NCI-H1048 (cell line): Measurements from ENCODE around the gene USH1C.

Source experiments
- DNase-seq: peaks from one replicate; lab custom pipeline; 2025; lab: John Stamatoyannopoulos, UW

Gene USH1C

DNA sequence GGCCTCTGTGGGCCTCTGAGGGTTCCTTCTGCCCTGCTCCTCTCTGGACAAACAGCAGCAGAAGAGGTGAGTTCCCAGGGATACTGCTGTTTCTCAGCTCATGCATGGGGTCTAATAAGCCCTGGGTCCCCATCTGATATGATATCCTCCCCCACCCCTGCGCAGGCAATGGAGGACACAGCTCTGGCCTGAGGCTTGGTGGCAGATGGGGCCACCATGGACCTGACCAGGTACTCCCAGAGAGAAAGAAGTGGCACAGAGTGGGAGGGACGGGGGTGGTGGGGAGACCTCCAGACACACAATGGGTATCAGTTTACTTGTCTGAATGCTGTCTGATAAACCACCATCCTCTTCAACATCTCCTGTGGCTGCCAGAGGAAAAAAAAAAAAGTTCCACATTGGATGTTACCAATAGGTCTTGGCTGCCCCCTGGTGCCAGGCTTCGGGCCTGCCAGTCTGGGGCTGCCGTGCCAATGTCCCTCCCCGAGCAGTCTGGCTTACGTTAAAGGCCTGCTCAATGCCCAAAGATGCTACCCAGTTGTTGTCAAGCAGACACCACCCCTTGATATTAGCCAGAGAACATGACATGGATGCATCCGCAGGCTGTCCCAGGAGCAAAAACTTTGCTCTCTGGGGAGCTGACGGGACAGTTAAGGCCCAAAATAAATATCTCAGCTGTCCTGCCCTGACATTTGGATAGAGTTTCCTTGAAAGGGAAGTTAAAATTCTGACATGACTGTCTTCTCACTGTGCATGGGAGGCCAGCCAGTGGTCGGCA is 39.7 kb downstream of the USH1C start:
- DNase-seq: peak; percentile 25

DNA sequence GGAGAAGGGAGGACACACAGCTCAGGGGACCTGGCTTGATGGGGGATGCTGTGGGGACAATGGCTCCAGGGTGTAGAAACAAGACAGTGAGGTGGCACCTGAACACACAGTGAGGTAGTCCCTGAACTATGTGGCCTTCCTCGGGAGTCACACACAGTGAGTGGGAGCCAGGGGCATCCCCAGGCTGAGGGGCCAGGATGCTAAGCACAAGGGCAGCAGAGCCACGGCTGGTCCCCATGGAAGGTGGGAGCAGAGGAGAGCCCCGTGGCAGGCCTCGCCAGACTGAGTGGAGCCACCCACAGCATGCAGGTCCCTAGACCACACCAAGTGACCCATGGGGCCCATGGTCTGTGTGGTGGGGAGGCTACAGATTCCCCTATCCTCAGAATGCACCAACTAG is 41.6 kb downstream of the USH1C start:
- DNase-seq: no peak

DNA sequence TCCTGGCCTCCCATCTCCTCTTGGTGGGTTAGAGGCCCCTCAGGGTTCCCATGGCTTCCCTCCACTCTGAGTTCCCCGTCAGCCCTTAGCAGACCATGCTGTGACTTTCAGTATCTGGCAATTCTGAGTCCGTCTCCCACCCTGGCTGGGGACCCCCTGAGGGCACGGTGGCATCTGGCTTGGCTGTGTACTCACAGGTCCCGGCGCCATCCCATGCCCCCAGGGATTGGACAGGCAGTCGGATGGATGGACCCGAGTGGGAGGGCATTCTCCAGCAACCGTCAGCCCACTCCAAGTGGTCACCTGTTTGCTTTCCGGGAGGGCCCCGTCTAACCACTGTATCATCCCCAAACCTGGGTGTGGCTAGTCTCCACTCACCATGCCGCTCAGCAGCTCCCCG is 43.5 kb downstream of the USH1C start:
- no peak for DNase-seq

DNA sequence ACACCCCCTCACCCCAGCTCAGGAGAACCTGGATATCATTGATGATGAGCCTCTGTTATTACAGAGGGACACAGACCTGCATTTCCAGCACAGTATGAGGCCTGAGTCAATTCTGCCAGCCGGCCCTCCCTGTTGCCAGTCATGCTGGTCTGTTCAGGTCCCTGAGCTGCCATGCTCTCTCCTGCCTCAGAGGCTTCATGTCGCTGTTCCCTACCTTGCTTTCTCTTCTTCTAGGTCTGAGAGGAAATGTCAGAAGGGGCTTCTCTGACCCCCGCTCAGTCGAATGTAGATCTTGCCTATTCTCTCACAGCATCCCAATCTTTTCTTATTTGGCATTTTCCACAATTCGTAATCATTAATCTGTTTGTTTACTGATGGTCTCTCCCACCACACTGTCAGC is 45.7 kb downstream of the USH1C start:
- DNase-seq: no peak

DNA sequence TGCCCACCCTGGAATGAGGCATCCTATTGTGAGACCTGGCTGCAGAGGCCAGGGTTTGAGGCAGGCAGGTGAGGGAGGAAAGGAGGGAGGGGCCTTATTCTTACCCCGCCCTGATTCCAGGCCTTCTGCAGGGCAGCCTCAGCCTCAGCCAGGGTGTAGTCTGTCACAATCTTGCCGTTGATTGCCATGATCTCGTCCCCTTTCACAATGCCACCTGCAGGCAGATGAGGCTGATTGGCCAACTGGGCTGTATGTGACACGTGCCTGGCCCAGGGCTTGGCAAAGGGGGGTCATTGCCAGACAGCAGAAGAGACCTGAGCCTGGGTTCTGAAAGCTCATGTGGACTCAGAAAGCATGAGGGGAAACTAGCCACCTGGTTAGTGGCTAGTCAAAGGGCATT is 46.2 kb downstream of the USH1C start:
- DNase-seq: no peak

DNA sequence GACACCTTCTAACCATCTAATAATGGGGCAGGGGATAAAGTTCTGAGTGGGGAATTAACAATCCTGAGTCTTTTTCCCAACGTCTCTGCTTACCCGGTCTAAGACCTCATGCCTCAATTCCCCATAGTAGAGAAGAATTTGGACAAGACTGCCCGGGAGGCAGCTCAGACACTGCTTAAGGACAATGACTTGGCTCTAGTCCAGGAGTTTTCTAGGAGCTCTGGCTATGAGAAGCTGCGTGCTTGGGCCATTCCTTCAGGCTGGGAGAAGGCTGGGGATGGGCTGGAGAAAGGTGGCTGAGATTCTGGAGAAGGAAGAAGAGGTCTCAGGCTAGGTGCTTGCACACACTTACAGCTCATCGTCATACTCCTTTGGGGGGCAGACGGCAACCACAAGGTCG is 47.8 kb downstream of the USH1C start:
- DNase-seq: no peak

DNA sequence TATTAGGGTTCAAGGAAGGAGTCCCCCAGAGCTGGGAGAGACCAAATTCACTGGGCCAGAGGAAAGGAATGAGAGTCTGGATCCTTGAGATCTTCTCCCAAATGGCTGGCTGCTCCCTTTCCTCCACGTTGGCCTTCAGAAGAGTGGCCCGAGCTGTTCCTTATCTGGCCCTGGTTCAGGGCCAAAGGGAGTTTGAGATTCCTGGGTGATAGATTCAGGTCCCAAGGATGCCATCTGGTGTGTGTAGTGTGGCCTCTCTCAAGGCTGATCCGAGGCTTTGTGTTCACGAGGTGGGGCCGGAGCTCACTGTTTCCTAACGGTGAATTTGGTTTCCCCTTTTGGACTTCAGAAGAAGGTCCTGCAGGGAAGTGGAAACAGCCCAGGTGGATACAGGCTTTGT is 50.2 kb downstream of the USH1C start:
- DNase-seq: no peak

DNA sequence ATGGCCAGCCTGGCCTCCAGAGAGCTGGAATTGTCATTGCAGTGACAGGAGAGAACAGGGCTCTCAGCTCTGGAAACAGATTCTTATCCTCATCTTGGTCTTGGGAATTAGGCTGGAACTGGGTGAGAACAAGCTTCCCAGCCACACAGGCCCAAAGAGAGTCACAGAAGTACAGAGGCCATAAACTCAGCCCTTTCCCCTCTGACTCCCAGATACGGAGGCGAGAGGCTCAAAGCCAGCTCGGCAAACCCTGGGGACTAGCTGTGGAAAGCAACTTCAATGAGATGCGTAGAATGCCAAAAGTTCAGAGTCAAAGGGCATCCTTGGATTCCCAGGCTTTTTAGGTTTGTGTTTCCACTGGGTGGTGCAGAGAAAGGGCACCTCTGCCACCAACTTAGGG is 53.3 kb downstream of the USH1C start:
- DNase-seq: no peak

DNA sequence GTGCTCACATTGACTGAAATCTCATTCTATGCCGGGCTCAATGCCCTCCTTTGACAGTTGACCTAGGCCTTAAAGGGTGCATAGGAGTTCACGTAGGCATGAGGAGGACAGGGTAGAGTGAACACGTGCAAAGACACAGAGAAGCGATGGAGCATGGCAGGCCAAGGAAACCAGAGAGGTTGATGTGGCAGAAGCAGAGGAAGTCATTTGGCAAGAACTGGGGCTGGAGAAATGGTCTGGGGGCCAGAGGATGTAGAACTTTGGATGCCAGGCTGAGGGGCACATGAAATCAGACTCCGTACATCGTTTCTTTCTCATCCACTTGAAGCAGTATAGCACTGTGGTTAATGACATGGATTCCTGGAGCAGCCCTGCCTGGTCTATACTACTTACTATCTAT is 54.0 kb downstream of the USH1C start:
- DNase-seq: no peak

DNA sequence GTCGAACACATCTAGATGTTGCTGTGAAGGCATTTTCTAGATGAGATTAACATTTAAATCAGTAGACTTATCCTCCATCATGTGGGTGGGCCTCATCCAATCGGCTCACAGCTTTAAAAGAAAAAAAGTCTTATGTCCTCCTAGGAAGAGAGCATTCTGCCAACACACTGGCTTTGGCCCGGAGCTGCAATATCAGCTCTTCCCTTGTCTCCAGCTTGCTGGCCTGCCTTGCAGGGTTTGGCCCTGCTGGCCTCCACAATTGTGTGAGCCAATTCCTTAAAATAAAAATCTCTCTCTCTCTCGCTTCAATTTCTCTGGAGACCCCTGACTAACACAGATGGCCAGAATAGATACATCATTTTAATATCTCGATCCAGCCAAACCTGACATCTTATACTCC is 54.5 kb downstream of the USH1C start:
- no peak for DNase-seq

DNA sequence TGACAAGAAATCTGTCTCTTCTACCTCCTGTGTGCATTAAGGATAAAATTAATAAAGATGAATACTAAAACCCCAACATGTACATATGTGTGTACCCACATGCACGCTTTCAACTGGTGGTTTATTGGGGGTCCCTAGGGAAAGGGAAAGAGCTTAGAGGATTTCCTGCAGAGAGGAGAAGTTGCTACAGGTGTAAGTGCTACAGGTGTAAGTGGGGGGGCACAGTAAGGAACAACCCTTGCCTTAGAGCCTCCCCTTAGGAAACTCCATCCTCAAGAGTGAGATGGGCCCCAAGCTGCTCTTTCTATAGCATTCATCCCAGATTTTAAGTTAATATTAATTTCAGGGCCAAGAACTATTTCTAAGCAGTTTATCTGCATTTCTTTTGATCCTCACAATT is 55.7 kb downstream of the USH1C start:
- no peak for DNase-seq

DNA sequence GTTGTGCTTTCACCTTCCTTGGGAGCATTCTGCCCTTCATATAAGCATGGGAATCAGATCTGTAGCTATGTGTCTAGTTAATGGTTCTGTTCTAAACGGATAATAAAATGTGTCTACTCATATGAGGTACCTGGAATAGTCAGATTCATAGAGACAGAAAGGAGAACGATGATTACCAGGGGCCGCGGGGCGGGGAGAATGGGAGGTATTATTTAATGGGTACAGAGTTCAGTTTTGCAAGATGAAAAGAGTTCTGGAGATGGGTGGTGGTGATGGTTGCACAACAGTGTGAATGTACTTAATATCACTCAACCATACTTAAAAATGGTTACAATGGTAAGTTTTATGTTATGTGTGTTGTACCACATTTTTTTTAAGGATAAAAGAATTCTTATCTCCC is 57.6 kb downstream of the USH1C start:
- no peak for DNase-seq

DNA sequence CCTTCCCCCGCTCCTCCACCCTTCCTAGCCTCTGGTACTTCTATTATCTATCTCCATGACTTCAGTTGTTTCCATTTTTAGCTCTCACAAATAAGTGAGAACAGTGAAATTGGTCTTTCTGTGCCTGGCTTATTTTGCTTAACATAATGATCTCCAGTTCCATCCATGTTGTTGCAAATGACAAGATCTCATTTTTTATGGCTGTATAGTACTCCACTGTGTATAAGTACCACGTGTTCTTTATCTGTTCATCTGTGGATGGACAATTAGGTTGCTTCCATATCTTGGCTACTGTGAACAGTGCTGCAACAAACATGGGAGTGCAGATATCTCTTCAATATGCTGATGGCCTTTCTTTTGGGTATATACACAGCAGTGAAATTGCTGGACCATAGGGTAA is 60.7 kb downstream of the USH1C start:
- no peak for DNase-seq

DNA sequence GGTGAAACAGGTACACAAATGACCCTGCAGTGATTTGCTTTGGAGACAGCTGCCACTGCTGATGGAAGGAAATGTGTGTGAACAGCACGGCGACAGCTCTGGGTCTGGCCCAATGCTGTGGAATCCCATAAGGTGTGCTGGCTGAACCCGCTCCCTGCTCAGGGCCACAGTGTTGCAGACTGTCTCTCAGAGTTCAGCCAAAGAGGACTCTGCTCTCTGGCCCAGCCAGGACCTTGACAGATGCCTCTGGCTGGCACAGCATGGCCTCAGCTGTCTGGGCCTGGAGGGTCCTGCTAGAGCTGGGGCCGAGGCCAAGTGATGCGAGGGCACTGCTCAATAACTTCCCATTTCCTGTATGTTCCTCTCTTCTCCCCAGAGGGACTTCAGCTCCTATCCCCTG is 62.3 kb downstream of the USH1C start:
- no peak for DNase-seq

DNA sequence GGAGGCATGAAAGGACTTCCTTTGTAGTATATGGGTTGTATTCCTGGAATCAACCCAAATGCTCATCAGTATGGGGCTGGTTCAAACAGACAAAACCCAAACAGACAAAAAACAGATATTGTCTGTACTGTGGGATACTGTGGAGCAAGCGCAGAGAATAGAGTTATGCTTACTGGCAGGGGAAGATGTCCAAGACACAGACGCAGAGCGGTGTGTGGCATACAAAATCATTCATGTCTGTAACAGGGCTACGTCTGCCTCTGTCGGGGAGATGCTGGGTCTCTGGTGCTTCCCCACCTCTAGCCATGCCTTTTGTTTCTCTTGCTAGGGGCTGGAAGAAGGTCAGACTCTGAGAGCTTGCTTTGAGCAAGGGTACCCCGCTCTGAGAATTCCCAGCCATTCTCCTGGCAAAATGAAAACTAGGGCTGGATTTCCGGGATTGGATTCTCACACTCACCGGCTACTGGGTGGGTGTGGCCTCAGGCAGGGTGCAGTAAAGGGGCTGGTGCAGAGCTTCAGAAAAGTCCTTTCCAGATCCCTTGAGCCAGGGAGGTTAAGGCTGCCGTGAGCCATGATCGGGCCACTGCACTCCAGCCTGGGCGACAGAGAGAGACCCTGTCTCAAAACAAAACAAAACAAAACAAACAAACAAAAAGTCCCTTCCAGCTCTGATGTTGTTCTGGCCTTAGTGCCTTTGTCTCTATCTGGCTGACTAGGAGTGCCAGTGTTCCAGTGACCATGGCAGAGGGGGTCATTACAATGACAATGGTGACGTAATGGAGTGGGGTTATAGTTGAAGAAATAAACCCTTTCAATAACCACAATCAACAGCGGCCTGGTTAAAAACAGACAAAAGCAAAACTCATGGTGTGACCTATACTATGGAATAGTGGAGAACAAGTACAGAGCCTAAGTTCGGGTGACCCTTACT is 64.7 kb downstream of the USH1C start:
- DNase-seq: no peak

DNA sequence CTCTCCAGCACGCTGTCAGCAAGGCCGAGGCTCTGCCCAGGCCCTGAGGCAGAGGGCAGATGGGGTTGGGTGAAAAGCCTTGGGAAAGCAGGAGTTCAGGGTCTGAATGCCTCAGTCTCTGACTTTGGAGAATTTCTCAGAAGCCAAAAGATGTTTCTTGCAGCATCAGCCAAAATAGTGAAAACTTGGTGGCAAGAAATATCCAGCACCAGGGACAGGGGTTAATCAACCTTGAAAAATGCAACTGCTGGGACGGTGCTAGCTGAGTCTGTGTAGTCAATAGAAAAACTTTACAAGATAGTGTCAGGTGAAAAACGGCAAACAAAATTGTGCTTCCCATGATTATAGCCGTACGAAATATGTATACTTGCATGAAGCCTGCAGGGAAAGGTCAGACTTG is 66.1 kb downstream of the USH1C start:
- DNase-seq: no peak

DNA sequence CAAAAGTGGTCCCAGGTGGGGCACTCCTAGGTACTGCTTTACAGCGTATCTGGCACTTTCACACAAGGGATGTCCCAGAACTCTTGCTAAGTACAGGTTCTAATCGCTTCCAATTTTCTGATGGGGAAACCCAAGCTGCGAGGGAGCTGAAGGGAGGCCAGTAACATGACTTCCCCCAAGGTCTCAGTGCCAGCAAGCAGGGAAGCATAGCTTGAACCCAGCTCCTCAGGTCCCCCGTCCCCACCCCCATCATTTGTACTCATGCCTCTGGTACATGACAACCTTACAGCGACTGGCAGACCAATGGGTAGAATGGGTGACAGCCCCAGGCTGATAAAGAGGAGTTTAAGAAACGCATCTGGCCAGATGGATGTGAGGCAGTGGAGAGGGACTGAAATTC is 66.9 kb downstream of the USH1C start:
- no peak for DNase-seq

DNA sequence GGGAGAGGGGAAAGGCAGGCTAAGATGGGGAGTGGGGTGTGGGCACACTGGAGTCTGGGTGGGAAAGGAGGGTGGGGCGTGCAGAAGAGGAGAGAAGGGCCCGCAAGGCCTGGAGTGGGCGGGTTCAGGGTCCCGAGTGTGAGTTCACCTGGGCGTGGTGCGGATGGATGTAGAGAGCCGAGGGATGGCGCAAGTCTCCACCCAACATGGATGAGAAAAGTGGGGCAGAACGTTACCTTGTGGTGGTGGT is 67.2 kb downstream of the USH1C start:
- DNase-seq: no peak

DNA sequence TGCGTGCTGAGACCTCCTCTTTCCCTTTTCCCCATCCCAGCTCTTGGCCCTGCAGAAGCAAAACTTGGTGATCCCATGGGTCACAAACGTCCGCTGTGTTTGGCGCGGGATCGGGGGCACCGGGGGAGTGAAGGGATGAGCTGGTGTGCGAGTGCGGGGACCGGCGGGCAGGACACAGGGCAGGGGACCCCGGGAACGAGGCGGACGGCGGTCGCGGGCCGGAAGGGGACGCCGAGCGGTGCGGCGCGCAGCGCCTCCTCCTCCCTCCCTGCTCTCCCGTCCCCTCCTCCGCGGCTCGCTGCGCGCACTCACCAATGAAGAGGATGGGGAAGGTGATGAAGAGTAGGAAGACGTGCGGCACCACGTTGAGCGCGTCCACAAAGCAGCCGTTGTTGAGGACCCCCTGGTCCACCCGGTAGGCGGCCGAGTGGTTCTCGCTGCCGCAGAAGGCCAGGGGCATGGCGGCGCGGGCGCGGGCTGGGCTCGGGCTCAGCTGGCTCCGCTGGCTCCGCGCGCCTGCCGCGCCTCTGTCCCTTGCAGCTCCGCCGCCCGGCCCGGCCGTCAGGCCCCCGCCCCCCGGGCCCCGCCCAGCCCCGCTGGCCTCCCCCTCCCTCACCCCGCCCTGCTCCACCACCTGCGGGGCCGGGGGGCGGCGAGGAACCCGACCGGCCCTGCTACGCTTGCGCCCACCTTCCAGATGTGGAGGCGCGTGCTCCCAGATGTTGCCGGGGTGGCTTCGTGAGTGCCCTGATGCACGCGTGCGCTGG is 67.7 kb downstream of the USH1C start, which contains the start of gene ABCC8:
Gene ABCC8, minus strand, starts transcription at position 529 of the 767 bp plus-strand sequence. Its CDS starts 69 bp downstream, at position 460.
- DNase-seq: no peak

DNA sequence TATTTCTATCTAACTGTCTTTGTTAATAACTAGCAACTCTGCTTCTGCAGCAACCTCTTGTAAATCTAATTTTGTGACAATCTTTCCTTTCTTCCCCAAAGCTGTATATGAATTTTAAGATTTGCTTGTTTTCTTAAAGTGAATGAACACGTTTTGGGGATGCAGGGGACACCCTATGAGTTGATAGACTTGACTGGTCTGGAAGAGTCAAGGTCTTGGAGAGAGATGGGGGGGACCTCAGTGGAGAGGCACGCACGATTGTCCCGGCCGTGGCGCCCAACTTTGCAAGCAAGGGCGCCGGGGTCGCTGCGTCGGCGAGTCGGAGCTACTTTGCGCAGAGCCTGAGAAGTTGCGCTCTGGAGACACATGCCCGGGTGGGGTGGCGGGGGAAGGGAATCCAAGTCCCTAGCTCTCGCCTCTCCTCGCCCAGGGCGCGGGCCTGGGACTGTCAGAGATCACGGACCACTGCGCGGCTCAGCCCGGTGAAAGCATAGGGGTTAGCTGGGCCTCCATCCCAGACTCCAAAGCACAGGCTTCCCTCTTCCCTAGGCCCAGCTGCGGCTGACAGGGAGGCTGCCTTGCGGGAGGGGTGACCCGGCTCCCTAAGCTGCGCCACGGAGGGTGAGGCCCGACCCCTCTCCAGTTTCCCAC is 68.4 kb downstream of the USH1C start:
- no peak for DNase-seq

DNA sequence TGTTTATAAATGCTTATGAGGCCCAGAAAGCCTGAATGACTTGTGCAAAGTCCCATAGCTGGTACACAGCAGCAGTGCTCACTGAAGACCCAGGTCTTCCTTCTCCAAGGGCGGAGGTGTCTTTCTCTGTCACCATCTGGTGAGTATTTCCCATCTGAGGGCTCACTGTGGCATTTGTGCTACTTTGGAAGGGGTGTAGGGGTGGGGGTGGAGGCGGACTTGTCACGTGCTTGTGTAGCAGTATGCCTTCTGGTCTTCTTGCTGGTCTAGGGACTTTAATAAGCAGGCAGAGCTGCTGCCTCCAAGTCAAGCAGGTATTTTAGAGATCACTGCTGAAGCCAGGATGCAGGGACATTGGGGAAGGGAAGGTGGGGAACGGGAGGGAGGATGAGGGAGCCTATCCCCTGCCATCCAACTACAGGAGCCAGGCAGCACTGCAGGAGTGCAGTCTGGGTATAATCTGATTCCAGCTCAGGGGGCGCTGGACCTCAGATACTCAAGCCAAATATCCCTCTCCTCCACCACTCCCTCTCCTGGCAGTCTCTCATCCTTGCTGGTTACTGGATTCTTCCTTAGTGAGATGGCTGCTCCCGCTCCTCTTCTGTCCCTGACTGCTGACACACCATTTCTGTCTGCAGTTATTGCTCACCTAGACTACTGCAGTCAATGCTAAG is 71.0 kb downstream of the USH1C start:
- no peak for DNase-seq

DNA sequence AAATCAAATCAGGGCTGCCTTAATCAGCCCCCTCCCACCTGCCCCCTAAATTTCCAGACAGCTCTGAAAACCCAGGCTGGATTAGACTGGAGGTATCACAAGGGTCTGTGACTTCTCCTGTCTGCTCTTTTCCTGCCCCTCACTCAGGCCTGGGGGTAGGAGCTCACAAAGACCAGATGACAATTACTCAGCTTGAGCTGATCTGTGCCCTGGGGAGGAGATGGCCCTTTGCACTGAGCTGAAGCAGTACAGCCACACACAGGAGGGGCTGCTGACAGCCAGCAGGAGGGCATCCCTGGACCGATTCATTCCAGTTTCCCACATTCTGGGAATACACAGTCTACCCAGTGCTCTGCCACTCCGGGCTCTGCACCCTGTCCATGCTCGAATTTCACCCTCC is 71.7 kb downstream of the USH1C start:
- no peak for DNase-seq
